ENCODE results near the gene L3MBTL1. TPM values are rescaled to one million over a fixed set of nuclear protein-coding genes. Genes with fewer than 3 reads are reported as not detected.

Gene L3MBTL1
- polyA plus RNA-seq (ENCODE audit: insufficient read length in 4 of 4) = 10 to 100 TPM in 2 of 4 donors, 1 to 10 TPM in 2; 9.5 to 33.2 (median 20.9) TPM

DNA sequence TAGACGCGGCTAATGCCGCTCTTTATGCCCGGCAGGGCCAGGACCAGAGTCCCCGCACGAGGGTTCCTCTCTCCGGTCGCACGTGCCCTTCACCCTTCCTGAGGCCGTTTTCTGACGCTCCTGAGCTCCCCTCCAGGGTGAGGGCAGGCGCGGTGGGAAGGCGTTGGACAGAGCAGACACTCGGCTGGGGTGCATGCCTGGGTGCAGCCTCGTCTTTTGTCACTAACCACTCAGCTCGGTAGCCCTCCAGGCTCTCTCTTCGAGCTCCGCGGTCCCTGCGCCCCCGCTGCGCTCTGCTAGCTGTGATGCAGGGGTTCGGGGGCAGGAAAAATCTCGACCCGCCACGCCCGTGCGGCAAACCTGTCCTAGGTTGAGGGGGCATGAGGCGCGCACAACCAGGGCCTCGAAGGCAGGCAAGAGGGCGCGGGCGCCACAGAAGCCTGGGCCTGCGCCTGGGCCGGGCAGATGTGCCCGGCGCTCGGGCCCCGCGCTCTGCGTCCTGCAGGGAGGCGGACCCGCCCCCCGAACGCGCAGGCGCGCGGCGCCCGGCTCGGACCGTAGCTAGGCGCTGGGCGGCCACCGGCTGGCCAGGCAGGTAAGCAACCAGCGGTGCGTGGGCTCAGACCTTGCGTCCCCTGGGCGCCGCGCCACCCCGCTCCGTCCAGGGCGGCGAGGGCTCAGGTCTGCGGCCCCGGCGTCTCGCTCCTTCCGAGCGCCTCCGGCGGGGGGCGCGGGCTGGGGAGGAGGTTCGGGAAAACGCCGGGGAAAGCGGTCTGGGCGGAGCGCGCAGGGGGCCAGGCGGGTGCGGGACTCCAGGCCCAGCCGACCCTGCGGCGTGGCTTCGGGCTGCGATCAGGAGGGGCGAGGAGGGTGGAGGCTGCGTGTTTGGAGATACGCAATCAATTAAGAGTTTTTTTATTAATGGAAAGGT lies at the start of gene L3MBTL1:
TSS of gene L3MBTL1 (plus strand) at position 548 of the 931 bp plus-strand sequence. CDS start 5,807 bp downstream, outside the sequence.
- peak in 3 of 4 donors; percentile 22 to 45 (median 32) for DNase-seq (ENCODE audit: low read depth in 4 of 4, low spot score in 2 of 4)

DNA sequence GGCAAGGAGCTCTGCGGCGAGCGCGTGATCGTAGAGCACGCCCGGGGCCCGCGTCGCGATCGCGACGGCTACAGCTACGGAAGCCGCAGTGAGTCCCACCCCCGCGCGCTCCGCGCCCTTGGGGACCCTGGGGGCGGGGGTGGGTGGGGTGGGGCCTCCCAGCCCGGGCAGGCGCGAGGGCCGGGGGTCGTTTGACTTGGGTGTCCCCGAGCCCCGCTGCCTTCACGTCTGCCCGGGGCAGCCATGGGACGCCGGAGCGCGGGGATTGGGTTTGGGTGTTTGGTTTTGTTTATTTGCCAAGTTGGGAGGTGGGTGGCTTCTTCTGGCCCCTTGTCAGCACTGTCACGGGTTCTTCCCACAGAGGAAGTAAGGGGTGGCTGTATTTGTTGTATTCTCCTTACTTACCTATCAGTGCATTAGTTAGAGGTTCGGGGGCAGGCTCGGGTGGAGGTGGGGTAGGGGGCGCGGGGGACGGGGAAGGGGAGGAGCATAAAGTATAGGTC lies 49.0 kb upstream of the L3MBTL1 start:
- DNase-seq (ENCODE audit: low read depth in 4 of 4, low spot score in 2 of 4) = no peak

DNA sequence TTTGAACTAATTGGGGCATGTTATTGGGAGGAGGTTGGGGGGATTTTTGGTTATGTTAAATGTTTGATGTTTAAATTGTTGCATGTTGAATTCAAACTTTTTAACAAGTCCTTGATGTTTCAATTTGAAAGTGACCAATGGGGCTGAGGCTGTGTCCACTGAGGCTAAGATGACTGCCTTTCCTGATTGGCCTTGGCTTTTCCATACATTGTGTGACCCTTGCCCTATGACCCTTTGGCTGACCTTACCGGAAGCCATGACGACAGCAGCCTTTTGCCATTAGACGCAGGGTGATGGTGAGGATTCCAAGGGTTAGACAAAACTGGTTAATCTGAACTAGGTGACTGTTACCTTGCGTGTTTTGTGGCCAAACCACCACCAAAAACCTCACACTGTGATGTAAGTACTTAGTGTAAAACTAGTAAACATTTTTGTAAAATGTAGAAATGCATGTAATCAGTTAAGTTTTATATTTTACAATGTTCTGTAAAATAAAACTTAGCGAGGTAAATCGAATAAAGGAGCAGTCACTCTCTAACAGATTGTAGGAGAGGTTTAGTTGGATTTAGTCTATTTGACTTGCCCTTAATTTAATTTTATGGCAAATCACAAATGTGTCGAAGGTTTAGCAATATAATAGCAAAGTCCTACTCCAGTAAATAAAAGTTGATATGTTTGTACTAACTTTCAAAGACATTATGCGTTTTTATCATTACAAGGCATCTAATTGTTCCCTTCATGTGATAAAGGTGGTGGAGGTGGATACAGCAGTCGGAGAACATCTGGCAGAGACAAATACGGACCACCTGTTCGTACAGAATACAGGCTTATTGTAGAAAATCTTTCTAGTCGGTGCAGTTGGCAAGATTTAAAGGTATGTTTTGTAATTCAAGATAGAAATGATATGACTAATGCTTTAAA lies 48.2 kb upstream of the L3MBTL1 start:
- no peak for DNase-seq (ENCODE audit: low read depth in 4 of 4, low spot score in 2 of 4)

DNA sequence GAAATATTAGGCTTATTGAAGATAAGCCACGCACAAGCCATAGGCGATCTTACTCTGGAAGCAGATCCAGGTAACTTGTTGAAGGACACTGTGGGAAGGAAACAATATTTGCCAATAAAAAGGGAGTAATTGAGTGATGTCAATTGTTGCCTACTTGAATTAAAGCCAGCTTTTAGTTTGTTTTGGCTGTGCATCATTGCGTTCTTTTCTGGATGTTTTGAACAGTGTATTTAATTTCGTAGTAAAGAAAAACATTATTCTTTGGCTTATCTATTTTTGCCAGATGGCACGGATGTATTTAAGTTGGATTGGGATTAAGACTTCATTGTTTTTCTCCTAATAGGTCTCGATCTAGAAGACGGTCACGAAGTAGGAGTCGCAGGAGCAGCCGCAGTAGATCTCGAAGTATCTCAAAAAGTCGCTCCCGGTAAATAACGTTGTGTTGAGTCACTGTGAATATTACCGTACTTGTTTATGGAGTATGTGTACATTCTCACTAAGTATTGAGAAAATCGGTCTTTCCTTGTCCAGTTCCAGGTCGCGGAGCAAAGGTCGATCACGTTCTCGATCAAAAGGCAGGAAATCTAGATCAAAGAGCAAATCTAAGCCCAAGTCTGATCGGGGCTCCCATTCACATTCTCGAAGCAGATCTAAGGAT lies 47.2 kb upstream of the L3MBTL1 start:
- DNase-seq (ENCODE audit: low read depth in 4 of 4, low spot score in 2 of 4) = no peak

DNA sequence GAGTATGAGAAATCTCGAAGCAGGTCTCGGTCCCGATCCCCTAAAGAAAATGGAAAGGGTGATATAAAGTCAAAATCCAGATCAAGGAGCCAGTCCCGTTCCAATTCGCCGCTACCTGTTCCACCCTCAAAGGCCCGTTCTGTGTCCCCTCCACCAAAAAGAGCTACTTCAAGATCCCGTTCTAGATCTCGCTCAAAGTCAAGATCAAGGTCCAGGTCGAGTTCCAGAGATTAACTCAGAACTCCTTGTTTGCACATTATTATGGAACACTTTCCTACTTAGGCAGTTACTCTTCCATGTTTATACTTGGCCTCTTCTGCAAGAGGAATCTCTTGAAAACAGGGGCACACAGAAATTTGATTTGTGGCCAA lies 46.7 kb upstream of the L3MBTL1 start:
- DNase-seq (ENCODE audit: low read depth in 4 of 4, low spot score in 2 of 4) = no peak

DNA sequence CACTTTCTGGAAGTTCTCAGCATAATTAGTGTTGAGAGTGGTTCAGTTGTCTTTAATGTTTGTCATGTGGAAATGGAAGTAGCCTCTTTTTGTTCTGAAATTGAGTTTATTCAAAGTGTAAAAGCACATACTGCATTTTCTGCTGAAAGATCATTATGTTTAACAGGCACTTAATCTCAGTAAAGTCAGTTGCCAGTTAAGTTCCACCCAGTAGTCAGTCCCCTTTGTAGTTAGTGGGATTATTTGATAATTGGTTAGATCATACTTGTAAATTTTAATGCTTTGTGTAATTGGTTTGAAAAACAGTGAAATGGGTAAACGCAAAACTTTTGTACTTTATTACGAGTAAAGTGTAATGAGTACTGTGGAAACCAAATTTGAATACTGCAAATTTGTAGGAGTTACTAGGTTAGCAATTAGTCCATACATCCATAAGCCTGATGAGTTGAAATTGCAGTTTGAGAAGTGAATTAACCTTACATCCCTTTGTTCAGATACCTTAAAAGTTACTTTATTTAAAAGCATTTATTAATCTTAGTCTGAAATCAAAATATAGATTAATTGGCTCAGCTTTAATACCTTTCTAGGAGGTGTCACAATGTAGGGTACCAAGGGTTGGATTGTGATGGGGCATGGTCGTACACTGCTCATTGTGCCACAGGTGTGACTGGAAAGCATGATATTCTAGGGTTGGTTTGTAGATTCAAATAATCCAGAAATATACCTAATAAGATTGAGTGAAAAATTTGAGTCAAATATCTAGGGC lies 45.4 kb upstream of the L3MBTL1 start:
- no peak for DNase-seq (ENCODE audit: low read depth in 4 of 4, low spot score in 2 of 4)

DNA sequence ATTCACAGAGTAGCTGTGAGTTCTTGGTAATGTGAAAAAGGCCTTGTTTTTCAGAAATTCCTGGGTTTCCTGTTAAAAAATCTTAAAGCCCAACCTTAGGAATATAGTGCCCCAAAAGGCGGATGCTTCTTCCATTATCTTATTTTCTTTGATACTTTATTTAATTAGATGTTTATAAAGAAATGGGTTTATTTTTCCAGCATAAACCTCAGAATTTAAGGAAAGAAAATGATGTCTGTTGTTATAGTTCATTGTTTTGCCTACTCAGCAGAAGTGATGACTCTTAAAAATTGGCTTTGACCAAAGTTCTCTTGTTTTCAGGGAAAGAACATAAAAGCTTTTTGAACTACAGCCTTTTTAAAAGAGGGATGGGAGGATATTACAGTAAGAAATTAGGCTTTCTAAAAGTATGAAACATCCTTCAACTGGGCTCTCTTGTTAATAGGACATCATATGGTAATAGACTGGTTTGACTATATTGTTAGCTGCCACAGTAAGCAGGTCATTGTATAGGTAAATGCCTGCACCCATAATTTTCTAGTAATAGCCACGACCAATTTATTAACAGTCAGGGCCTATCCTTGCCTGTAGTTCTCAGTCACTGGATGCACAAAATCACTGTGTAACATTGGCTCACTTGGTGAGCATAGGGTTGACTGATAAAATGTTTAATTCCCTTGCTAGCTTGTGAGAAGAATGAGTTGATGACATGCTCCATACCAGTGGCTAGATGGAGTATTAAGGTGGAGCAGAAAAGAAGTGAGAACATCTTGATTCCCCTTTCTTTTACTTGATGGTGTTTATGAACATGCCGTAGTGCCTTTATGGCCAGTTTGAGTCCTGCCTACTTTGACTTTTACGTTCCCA lies 44.6 kb upstream of the L3MBTL1 start:
- DNase-seq (ENCODE audit: low read depth in 4 of 4, low spot score in 2 of 4) = no peak

DNA sequence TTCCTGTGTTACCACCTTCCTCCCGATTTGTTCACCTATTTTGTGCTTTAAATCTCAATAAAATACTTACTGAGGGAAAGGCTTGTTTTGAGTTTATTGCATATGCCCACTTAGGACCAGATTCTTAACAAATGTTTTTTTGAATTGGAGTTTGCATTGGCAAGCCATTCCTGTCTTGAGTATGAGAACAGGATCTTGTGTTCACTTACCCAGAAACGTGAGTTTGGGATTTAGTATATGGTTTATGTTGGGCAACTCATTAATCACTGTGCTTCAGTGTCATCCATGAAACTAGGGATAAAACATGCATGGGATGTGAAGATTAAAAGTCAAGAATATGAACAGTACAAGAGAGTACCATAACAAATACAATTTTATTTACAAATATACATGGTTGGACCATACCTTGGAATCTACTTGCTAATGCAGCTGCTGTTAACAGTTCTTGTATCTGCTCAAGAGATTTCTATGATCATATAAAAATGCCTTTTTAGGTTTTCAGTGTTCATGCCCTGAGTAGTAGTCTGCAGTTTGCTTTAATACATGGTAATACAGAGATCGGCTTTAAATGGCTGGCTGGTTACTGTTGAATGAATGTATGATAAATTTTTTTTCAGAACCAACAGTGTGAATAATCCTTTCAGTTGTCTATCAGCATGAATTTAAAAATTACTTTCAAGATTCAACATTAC lies 43.8 kb upstream of the L3MBTL1 start:
- DNase-seq (ENCODE audit: low read depth in 4 of 4, low spot score in 2 of 4) = no peak

DNA sequence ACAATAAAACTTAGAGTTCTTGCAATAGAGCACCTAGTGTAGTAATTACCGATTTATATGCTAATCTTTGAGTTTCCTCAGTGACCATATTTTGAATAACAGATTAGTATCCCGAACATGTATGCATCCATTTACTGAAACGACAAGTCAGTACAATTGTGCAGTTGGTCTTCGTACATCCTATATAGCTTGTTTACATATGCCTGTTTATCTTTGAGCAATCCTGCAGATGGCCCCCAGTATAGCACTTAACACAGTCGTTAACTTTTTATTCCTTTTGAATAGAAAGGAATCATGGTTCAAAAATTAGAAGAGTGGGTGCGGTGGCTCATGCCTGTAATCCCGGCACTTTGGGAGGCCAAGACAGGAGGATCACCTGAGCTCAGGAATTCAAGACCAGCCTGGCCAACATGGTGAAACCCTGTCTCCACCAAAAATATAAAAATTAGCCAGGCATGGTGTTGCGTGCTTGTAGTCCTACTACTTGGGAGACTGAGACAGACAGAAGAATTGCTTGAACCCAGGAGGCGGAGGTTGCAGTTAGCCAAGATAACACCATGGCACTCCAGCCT lies 43.2 kb upstream of the L3MBTL1 start:
- no peak for DNase-seq (ENCODE audit: low read depth in 4 of 4, low spot score in 2 of 4)

DNA sequence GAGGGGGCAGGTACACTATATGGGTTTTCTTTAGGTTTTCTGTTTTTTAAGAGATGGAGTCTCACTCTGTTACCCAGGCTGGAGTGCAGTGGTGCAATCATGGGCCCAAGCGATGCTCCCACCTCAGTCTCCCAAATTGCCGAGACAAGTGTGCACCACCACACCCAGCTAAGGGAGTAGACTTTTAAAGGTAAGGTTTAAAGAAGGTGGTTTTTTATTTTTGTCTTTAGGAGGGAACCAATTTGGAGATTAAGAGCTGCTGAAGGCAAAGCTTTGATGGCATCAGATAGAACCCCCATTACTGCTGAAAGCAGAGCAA lies 41.9 kb upstream of the L3MBTL1 start:
- no peak for DNase-seq (ENCODE audit: low read depth in 4 of 4, low spot score in 2 of 4)

DNA sequence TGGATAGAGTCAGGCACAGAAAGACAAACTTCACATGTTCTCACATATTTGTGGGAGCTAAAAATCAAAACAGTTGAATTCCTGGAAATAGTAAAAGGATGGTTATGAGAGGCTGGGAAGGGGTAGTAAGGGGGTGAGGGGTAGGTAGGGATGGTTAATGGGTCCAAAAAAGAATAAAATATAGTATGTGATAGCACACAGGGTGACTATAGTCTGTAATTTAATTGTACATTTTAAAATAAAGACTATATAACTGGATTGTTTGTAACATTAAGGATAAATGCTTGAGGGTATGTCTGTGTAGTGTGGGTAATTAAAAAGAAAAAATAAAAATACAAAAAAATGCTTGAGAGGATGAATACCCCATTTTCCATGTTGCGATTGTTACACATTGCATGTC lies 39.9 kb upstream of the L3MBTL1 start:
- DNase-seq (ENCODE audit: low read depth in 4 of 4, low spot score in 2 of 4) = no peak

DNA sequence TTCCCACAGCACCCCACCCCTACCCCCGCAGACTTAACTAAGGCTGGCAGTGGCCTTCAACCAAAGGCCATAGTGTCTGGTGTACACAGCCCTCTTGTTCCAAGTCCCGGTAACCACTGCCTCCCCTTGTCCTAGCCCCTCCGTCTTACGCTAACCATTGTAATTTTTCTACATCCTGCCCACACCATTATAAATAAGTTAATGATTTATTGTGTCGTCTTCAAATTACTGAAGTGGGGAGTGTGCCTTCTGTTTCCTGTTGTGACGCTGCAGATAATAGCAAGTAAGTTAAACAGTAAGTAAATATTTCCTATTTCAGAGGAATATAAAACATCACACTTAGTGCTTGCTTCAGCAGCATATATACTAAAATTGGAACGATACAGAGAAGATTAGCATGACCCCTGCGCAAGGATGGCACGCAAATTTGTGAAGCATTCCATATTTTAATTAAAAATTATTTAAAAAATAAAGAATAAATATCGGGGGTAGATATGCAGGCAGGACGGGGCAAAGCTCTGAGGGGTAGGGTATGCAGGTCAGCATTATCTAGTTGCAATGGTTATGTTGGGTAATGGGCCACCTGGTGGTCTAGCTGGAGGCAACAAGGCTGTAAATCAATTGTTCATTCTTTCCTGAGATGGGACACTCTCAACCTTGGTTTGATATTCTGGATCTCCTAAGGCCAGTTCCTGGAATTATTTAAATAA lies 34.7 kb upstream of the L3MBTL1 start:
- no peak for DNase-seq (ENCODE audit: low read depth in 4 of 4, low spot score in 2 of 4)

DNA sequence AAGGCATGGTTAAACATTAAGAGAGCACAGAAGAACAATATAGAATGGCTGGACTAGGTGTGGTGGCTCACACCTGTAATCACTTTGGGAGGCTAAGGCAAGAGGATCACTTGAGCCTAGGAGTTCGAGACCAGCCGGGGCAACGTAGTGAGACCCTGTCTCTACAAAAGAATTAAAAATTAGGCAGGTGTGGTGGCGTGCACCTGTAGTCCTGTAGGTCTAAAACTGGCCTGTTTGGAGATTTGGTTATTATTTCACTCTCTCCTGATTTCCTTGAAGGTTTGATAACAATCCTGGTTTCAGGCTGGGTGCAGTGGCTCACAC lies 34.2 kb upstream of the L3MBTL1 start:
- DNase-seq (ENCODE audit: low read depth in 4 of 4, low spot score in 2 of 4) = no peak

DNA sequence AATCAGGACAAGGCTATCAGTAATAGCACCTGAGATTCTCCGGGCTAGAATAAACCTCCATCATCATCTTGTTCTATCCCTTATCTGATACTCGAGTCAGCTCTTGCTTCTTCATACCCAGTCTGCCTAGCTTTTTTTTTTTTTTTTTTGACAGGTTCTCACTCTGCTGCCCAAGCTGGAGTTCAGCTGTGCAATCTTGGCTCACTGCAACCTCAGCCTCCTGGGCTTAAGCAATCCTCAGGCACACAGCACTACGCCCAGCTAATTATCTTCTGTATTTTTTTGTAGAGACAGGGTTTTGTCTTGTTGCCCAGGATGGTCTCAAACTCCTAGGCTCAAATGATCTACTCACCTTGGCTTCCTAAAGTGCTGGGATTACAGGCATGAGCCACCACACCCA lies 30.3 kb upstream of the L3MBTL1 start:
- DNase-seq (ENCODE audit: low read depth in 4 of 4, low spot score in 2 of 4) = no peak

DNA sequence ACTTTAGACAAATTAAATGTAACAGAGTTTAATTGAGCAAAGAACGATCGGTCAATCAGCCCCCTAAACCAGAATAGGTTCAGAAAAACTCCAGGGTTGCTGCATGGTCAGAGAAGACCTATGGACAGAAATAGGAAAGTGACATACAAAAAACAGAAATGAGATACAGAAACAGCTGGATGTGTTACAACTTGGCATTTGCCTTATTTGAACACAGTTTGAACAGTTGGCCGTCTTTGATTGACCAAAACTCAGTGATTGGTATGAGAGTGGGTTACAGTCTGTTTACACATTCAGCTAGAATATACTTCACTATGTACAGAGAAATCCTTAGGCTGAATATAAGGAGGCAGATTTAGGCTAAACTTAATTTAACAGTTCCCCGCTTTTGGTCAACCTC lies 29.9 kb upstream of the L3MBTL1 start:
- DNase-seq (ENCODE audit: low read depth in 4 of 4, low spot score in 2 of 4) = no peak

DNA sequence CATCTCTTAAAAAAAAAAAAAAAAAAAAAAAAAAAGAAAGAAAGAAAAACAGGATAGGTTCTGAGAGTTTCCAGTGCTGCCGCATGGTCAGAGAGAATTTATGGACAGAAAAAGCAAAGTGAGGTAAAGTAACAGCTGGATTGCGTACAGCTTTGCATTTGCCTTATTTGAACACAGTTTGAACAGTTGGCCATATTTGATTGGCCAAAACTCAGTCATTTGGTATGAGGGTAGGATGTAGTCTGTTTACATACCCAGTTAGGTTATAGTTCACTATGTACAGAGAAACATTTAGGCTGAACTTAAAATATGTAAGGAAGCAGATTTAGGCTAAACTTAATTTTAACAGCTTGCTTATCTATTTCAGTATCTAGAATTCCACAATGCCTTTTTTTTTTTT lies 17.5 kb upstream of the L3MBTL1 start:
- DNase-seq (ENCODE audit: low read depth in 4 of 4, low spot score in 2 of 4) = no peak

DNA sequence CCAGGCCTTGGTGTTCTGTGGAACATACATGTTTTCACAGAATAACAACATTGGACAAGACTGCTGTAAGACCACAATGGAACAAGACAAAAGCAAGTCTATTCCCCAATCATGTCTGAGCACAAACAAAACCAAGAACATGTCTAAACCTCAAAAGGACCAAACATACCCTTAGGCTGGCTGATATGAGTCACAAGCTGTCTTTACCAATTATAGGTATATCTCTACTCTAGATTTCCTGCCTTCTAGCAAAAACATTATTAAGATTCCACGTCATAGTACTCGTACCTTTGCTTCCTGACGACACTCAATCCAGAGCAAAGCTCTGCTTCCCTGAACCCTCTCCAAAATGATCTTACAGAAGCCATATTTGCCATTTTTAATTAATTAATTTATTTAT lies 15.4 kb upstream of the L3MBTL1 start:
- no peak for DNase-seq (ENCODE audit: low read depth in 4 of 4, low spot score in 2 of 4)

DNA sequence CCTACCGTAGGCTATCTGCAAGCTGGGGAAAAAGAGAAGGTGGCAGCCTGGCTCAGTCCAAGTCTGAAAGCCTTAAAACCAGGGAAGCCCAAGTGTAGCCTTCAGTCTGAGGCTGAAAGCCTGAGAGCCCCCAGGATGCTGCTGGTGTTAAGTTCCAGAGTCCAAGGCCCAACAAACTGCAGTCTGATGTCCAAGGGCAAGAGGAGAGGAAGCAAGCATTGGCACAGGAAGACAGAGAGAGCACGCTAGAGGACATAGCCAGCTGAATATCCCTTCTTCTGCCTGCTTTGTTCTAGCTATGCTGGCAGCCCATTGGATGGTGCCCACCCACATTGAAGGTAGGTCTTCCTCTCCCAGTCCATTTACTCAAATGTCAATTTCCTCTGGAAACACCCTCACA lies 12.1 kb upstream of the L3MBTL1 start:
- DNase-seq (ENCODE audit: low read depth in 4 of 4, low spot score in 2 of 4) = no peak
